SJSA1 (cell line): ENCODE results near the gene TXNDC11. TPM values are rescaled to one million over a fixed set of nuclear protein-coding genes. Genes with fewer than 3 reads are reported as not detected.

Experiments used
- DNase-seq, 2 experiments: peaks; one replicate each; pipeline ENCODE4 v3.0.0-alpha.2; 2015 to 2020; ENCODE audit warnings: low spot score in 2 of 2, low read depth in 1 of 2
- H3K27ac ChIP-seq: fragments of 250-450 bp; sonication (Bioruptor Pico); 2 replicates; pipeline ENCODE4 v1.5.1; 2020; ENCODE audit warnings: mild to moderate bottlenecking, moderate library complexity
- H3K27me3 ChIP-seq: fragments of 250-450 bp; sonication (Bioruptor Pico); replicated peaks from 2 replicates; pipeline ENCODE4 v1.5.1; 2020; ENCODE audit warnings: mild to moderate bottlenecking, moderate library complexity
- H3K36me3 ChIP-seq: fragments of 250-450 bp; sonication (Bioruptor Pico); 2 replicates; pipeline ENCODE4 v1.5.1; 2020; ENCODE audit warnings: mild to moderate bottlenecking
- H3K4me1 ChIP-seq: fragments of 250-450 bp; sonication (Bioruptor Pico); replicated peaks from 2 replicates; pipeline ENCODE4 v1.6.1; 2021; ENCODE audit warnings: mild to moderate bottlenecking
- H3K4me3 ChIP-seq: fragments of 250-450 bp; sonication (Bioruptor Pico); 2 replicates; pipeline ENCODE4 v1.5.1; 2020; ENCODE audit warnings: mild to moderate bottlenecking
- H3K9me3 ChIP-seq: fragments of 250-450 bp; sonication (Bioruptor Pico); replicated peaks from 2 replicates; pipeline ENCODE4 v1.5.1; 2020; ENCODE audit warnings: mild to moderate bottlenecking
- total RNA-seq: library from RNA; depleted of rRNA; stranded (reverse); fragments of >200 nt; shearing (Covaris generic); gene quantifications from 2 replicates; pipeline ENCODE4 v1.2.3, GENCODE V29; 2014

TXNDC11 gene
- total RNA-seq, 1 experiment from 2014 or later, result 29.7 TPM

GRCh38 chr16:11725457-11725856 is 17.2 kb downstream of the TXNDC11 start:
- no peak overlapping the region for H3K27ac ChIP-seq
- peaks cover 7% of the 10 kb centered on the region; the same call in 1 of the 2 replicates for H3K4me1 ChIP-seq
- no peak overlapping the region for H3K4me3 ChIP-seq
- no peaks in the 10 kb centered on the region for H3K27me3 ChIP-seq
- peaks cover 65% of the 10 kb centered on the region for H3K36me3 ChIP-seq
- no peaks in the 10 kb centered on the region for H3K9me3 ChIP-seq
- DNase-seq, result no peak

- peaks cover 58% of the 10 kb centered on the region for H3K36me3 ChIP-seq
- H3K4me1 ChIP-seq, result no peaks in the 10 kb centered on the region
- DNase-seq, result no peak
- no peak overlapping the region for H3K4me3 ChIP-seq
- H3K9me3 ChIP-seq, result no peaks in the 10 kb centered on the region
- no peaks in the 10 kb centered on the region for H3K27me3 ChIP-seq
- no peak overlapping the region for H3K27ac ChIP-seq
These were observed 20.2 kb downstream of the TXNDC11 start for GRCh38 chr16:11722468-11722808.

GRCh38 chr16:11721781-11722467 is 20.7 kb downstream of the TXNDC11 start:
- no peaks in the 10 kb centered on the region for H3K27me3 ChIP-seq
- no peak overlapping the region for H3K4me3 ChIP-seq
- no peaks in the 10 kb centered on the region for H3K4me1 ChIP-seq
- no peak for DNase-seq
- H3K9me3 ChIP-seq, result no peaks in the 10 kb centered on the region
- H3K27ac ChIP-seq, result no peak overlapping the region
- H3K36me3 ChIP-seq, result peaks cover 58% of the 10 kb centered on the region

GRCh38 chr16:11719762-11720161 is 22.9 kb downstream of the TXNDC11 start:
- H3K27me3 ChIP-seq, result no peaks in the 10 kb centered on the region
- H3K36me3 ChIP-seq, result peaks cover 52% of the 10 kb centered on the region
- no peak for DNase-seq
- H3K9me3 ChIP-seq, result no peaks in the 10 kb centered on the region
- no peaks in the 10 kb centered on the region for H3K4me1 ChIP-seq
- no peak overlapping the region for H3K27ac ChIP-seq
- no peak overlapping the region for H3K4me3 ChIP-seq

GRCh38 chr16:11719171-11719570 is 23.5 kb downstream of the TXNDC11 start:
- no peak for DNase-seq
- Histone ChIP-seq H3K4me1 (no peaks in the 10 kb centered on the region), H3K27ac (no peak overlapping the region), H3K4me3 (no peak overlapping the region), H3K9me3 (no peaks in the 10 kb centered on the region), H3K27me3 (no peaks in the 10 kb centered on the region), H3K36me3 (peaks cover 50% of the 10 kb centered on the region)

GRCh38 chr16:11717811-11718210 is 24.8 kb downstream of the TXNDC11 start:
- no peaks in the 10 kb centered on the region for H3K9me3 ChIP-seq
- H3K36me3 ChIP-seq, result peaks cover 48% of the 10 kb centered on the region
- no peak for DNase-seq
- no peak overlapping the region for H3K4me3 ChIP-seq
- H3K27me3 ChIP-seq, result no peaks in the 10 kb centered on the region
- no peak overlapping the region for H3K27ac ChIP-seq
- H3K4me1 ChIP-seq, result no peaks in the 10 kb centered on the region

GRCh38 chr16:11716336-11716735 is 26.3 kb downstream of the TXNDC11 start:
- H3K36me3 ChIP-seq, result peaks cover 40% of the 10 kb centered on the region

GRCh38 chr16:11715246-11715947 is 27.3 kb downstream of the TXNDC11 start:
- Histone ChIP-seq H3K27ac (no peak overlapping the region), H3K36me3 (peaks cover 37% of the 10 kb centered on the region), H3K4me3 (no peak overlapping the region), H3K9me3 (no peaks in the 10 kb centered on the region), H3K4me1 (no peaks in the 10 kb centered on the region), H3K27me3 (no peaks in the 10 kb centered on the region)
- DNase-seq, result no peak

More at GRCh38 chr16:11716336-11716735, 26.3 kb downstream of the TXNDC11 start:
- no peaks in the 10 kb centered on the region for H3K4me1 ChIP-seq
- no peak overlapping the region for H3K27ac ChIP-seq
- no peak for DNase-seq
- no peak overlapping the region for H3K4me3 ChIP-seq
- H3K9me3 ChIP-seq, result no peaks in the 10 kb centered on the region
- H3K27me3 ChIP-seq, result no peaks in the 10 kb centered on the region

- no peaks in the 10 kb centered on the region for H3K4me1 ChIP-seq
- H3K27me3 ChIP-seq, result no peaks in the 10 kb centered on the region
- no peaks in the 10 kb centered on the region for H3K9me3 ChIP-seq
- no peak overlapping the region for H3K27ac ChIP-seq
- H3K4me3 ChIP-seq, result no peak overlapping the region
- no peak for DNase-seq
- peaks cover 21% of the 10 kb centered on the region for H3K36me3 ChIP-seq
These were observed 30.5 kb downstream of the TXNDC11 start for GRCh38 chr16:11712122-11712521.

- no peaks in the 10 kb centered on the region for H3K27me3 ChIP-seq
- no peak for DNase-seq
- H3K36me3 ChIP-seq, result peaks cover 23% of the 10 kb centered on the region
- no peaks in the 10 kb centered on the region for H3K4me1 ChIP-seq
- no peak overlapping the region for H3K4me3 ChIP-seq
- no peaks in the 10 kb centered on the region for H3K9me3 ChIP-seq
- H3K27ac ChIP-seq, result no peak overlapping the region
These were observed 31.0 kb downstream of the TXNDC11 start for GRCh38 chr16:11711662-11712061.

GRCh38 chr16:11708421-11708820 is 34.2 kb downstream of the TXNDC11 start:
- no peak for DNase-seq
- Histone ChIP-seq H3K27ac (no peak overlapping the region), H3K9me3 (no peaks in the 10 kb centered on the region), H3K27me3 (no peaks in the 10 kb centered on the region), H3K4me3 (no peak overlapping the region), H3K36me3 (peaks cover 14% of the 10 kb centered on the region), H3K4me1 (no peaks in the 10 kb centered on the region)

- Histone ChIP-seq H3K27ac (no peak overlapping the region), H3K9me3 (no peaks in the 10 kb centered on the region), H3K27me3 (no peaks in the 10 kb centered on the region), H3K4me3 (no peak overlapping the region), H3K4me1 (no peaks in the 10 kb centered on the region), H3K36me3 (peaks cover 14% of the 10 kb centered on the region; the same call in 1 of the 2 replicates)
- no peak for DNase-seq
These were observed 34.9 kb downstream of the TXNDC11 start for GRCh38 chr16:11707679-11708197.

- DNase-seq, result no peak
These were observed 36.4 kb downstream of the TXNDC11 start for GRCh38 chr16:11706180-11706742.

More at GRCh38 chr16:11706180-11706742, 36.4 kb downstream of the TXNDC11 start:
- H3K4me1 ChIP-seq, result no peaks in the 10 kb centered on the region
- H3K36me3 ChIP-seq, result peaks cover 14% of the 10 kb centered on the region; the same call in 1 of the 2 replicates
- no peak overlapping the region for H3K4me3 ChIP-seq
- H3K9me3 ChIP-seq, result no peaks in the 10 kb centered on the region
- no peaks in the 10 kb centered on the region for H3K27me3 ChIP-seq
- no peak overlapping the region for H3K27ac ChIP-seq
